GM19395 (cell line): ENCODE results near the gene KANK3.
"Not testable (repeated sequence)": the region's sequence is repeated elsewhere in the genome, so short reads cannot be mapped to it uniquely, and the experiment has no call there.

ENCODE experiments used
- ATAC-seq: cut with Tn5 transposase; IDR thresholded peaks from one replicate; pipeline ENCODE4 v1.9.1; 2021; ENCODE audit warnings: mild to moderate bottlenecking, moderate library complexity; ENCODE audit not compliant: unreplicated experiment

The KANK3 gene

GRCh38 chr19:8342684-8343482 is at the start of gene KANK3:
KANK3 (minus strand) TSS chr19:8343262; CDS start chr19:8337828, 5,434 bp downstream.
- peak; percentile 88 for ATAC-seq

- ATAC-seq = no peak
Observed at GRCh38 chr19:8392017-8392591, 49.0 kb upstream of the KANK3 start.

GRCh38 chr19:8391198-8392016 is 48.3 kb upstream of the KANK3 start:
- ATAC-seq = no peak

- peak; percentile 36 for ATAC-seq
Observed at GRCh38 chr19:8390617-8390981, 47.5 kb upstream of the KANK3 start.

- peak; percentile 91 for ATAC-seq
Observed at GRCh38 chr19:8389891-8390616, 47.0 kb upstream of the KANK3 start, which contains the start of gene RAB11B. RAB11B (plus strand) TSS chr19:8390360; CDS start chr19:8390417, 57 bp downstream.

- ATAC-seq = no peak
Observed at GRCh38 chr19:8388612-8388958, 45.5 kb upstream of the KANK3 start.

GRCh38 chr19:8387688-8388611 is 44.9 kb upstream of the KANK3 start:
- no peak for ATAC-seq

- no peak for ATAC-seq
Observed at GRCh38 chr19:8386990-8387389, 43.9 kb upstream of the KANK3 start.

- not testable (repeated sequence) for ATAC-seq
Observed at GRCh38 chr19:8386419-8386818, 43.4 kb upstream of the KANK3 start.

GRCh38 chr19:8385566-8385965 is 42.5 kb upstream of the KANK3 start:
- not testable (repeated sequence) for ATAC-seq

GRCh38 chr19:8385103-8385502 is 42.0 kb upstream of the KANK3 start:
- ATAC-seq = not testable (repeated sequence)

- not testable (repeated sequence) for ATAC-seq
Observed at GRCh38 chr19:8384569-8384968, 41.5 kb upstream of the KANK3 start.

- not testable (repeated sequence) for ATAC-seq
Observed at GRCh38 chr19:8379156-8379891, 36.3 kb upstream of the KANK3 start.

GRCh38 chr19:8377598-8377997 is 34.5 kb upstream of the KANK3 start:
- ATAC-seq = no peak

- ATAC-seq = not testable (repeated sequence)
Observed at GRCh38 chr19:8376373-8376974, 33.4 kb upstream of the KANK3 start.

GRCh38 chr19:8375766-8376165 is 32.7 kb upstream of the KANK3 start:
- not testable (repeated sequence) for ATAC-seq

GRCh38 chr19:8373867-8374813 is 31.1 kb upstream of the KANK3 start:
- ATAC-seq = no peak
